H9 (cell line): ENCODE data around the gene MGAT4B. TPM values are rescaled to one million over a fixed set of nuclear protein-coding genes. Genes with fewer than 3 reads are reported as not detected.

Experiments
- DNase-seq: peaks from one replicate; pipeline ENCODE4 v3.0.0-alpha.2; 2017
- H2AFZ ChIP-seq: one replicate; pipeline ENCODE4 v1.6.1; 2013; ENCODE audit warnings: mild to moderate bottlenecking, low read length, control low read depth, moderate library complexity
- H2AK5ac ChIP-seq: 2 replicates; pipeline ENCODE4 v1.6.1; 2013; ENCODE audit warnings: low read length, control low read depth, mixed read lengths; ENCODE audit not compliant: insufficient read length
- H2BK120ac ChIP-seq: one replicate; pipeline ENCODE4 v1.6.1; 2013; ENCODE audit warnings: low read depth, mild to moderate bottlenecking, low read length, control low read depth, inconsistent platforms; ENCODE audit not compliant: poor library complexity, severe bottlenecking
- H2BK12ac ChIP-seq: 2 replicates; pipeline ENCODE4 v1.6.1; 2013; ENCODE audit warnings: low read length, control low read depth, mixed read lengths, low read depth; ENCODE audit not compliant: insufficient read length
- H2BK15ac ChIP-seq: 2 replicates; pipeline ENCODE4 v1.6.1; 2013; ENCODE audit warnings: low read depth, low read length, control low read depth
- H2BK20ac ChIP-seq: one replicate; pipeline ENCODE4 v1.6.1; 2013; ENCODE audit warnings: low read depth, mild to moderate bottlenecking, low read length, control low read depth, inconsistent platforms; ENCODE audit not compliant: poor library complexity, severe bottlenecking
- H2BK5ac ChIP-seq: 2 replicates; pipeline ENCODE4 v1.6.1; 2013; ENCODE audit warnings: low read length, control low read depth, mixed read lengths; ENCODE audit not compliant: insufficient read length
- H3K14ac ChIP-seq: 2 replicates; pipeline ENCODE4 v1.6.1; 2013; ENCODE audit warnings: low read length, control low read depth; ENCODE audit not compliant: insufficient read depth
- H3K18ac ChIP-seq: 2 replicates; pipeline ENCODE4 v1.6.1; 2013; ENCODE audit warnings: low read depth, mild to moderate bottlenecking, mixed read lengths, low read length, control low read depth; ENCODE audit not compliant: insufficient read length
- H3K23ac ChIP-seq: 2 replicates; pipeline ENCODE4 v1.6.1; 2013; ENCODE audit warnings: low read length, control low read depth, mixed read lengths, low read depth; ENCODE audit not compliant: insufficient read length
- H3K23me2 ChIP-seq: 2 replicates; pipeline ENCODE4 v1.6.1; 2013; ENCODE audit warnings: low read depth, mild to moderate bottlenecking, mixed read lengths, low read length, control low read depth; ENCODE audit not compliant: insufficient read length, poor library complexity, severe bottlenecking
- H3K27ac ChIP-seq: 2 replicates; pipeline ENCODE4 v1.5.1; 2013; ENCODE audit warnings: low read length, control low read depth, mixed read lengths, low read depth; ENCODE audit not compliant: insufficient read length
- H3K27me3 ChIP-seq: 2 replicates; pipeline ENCODE4 v1.6.1; 2013; ENCODE audit warnings: low read length, control low read depth, inconsistent platforms; ENCODE audit not compliant: insufficient read depth
- H3K4ac ChIP-seq: 2 replicates; pipeline ENCODE4 v1.6.1; 2013; ENCODE audit warnings: low read depth, mild to moderate bottlenecking, control low read depth, inconsistent platforms, low read length, moderate library complexity
- H3K4me1 ChIP-seq: 2 replicates; pipeline ENCODE4 v1.6.1; 2013; ENCODE audit warnings: low read length, control low read depth, inconsistent platforms; ENCODE audit not compliant: insufficient read depth
- H3K4me2 ChIP-seq: 2 replicates; pipeline ENCODE4 v1.6.1; 2013; ENCODE audit warnings: low read length, control low read depth, mixed read lengths; ENCODE audit not compliant: insufficient read length, insufficient read depth
- H3K56ac ChIP-seq: 2 replicates; pipeline ENCODE4 v1.6.1; 2013; ENCODE audit warnings: low read depth, mild to moderate bottlenecking, mixed read lengths, low read length, control low read depth; ENCODE audit not compliant: insufficient read length
- H3K79me1 ChIP-seq: 2 replicates; pipeline ENCODE4 v1.6.1; 2013; ENCODE audit warnings: low read depth, mild to moderate bottlenecking, moderate library complexity, low read length, control low read depth, inconsistent platforms; ENCODE audit not compliant: insufficient read depth, poor library complexity, severe bottlenecking
- H3K79me2 ChIP-seq: 2 replicates; pipeline ENCODE4 v1.6.1; 2013; ENCODE audit warnings: low read length, control low read depth, inconsistent platforms; ENCODE audit not compliant: insufficient read depth
- H3K9ac ChIP-seq: 2 replicates; pipeline ENCODE4 v1.6.1; 2013; ENCODE audit warnings: low read length, control low read depth, mixed read lengths; ENCODE audit not compliant: insufficient read length; ENCODE audit errors: extremely low read depth
- H3K9me3 ChIP-seq: one replicate; pipeline ENCODE4 v1.6.1; 2013; ENCODE audit warnings: low read depth, low read length, inconsistent platforms; ENCODE audit not compliant: control insufficient read depth
- H3T11ph ChIP-seq: one replicate; pipeline ENCODE4 v1.6.1; 2013; ENCODE audit warnings: mild to moderate bottlenecking, low read length, control low read depth, inconsistent platforms
- H4K20me1 ChIP-seq: one replicate; pipeline ENCODE4 v1.6.1; 2013; ENCODE audit not compliant: control insufficient read depth, insufficient read length, insufficient read depth
- H4K5ac ChIP-seq: 2 replicates; pipeline ENCODE4 v1.6.1; 2013; ENCODE audit warnings: low read depth, mild to moderate bottlenecking, mixed read lengths, low read length, control low read depth; ENCODE audit not compliant: insufficient read length
- H4K8ac ChIP-seq: replicated peaks from 2 replicates; pipeline ENCODE4 v1.6.1; 2013; ENCODE audit warnings: low read length, control low read depth, mixed read lengths, low read depth; ENCODE audit not compliant: insufficient read length
- H4K91ac ChIP-seq: 2 replicates; pipeline ENCODE4 v1.6.1; 2013; ENCODE audit warnings: low read depth, mild to moderate bottlenecking, moderate library complexity, mixed read lengths, low read length, control low read depth; ENCODE audit not compliant: insufficient read length
- H3K27ac Mint-ChIP-seq, 3 experiments: 2 replicates in 2 of 3; 3 replicates in 1 of 3; pipeline ENCODE4 v1.8.0; 2020 to 2021; ENCODE audit warnings: mixed read lengths in 3 of 3, mild to moderate bottlenecking in 1 of 3, moderate library complexity in 1 of 3
- H3K27me3 Mint-ChIP-seq: 2 replicates; pipeline ENCODE4 v1.8.0; 2021; ENCODE audit warnings: low read depth, mild to moderate bottlenecking, moderate library complexity, mixed read lengths
- H3K36me3 Mint-ChIP-seq, 3 experiments: 2 replicates in 2 of 3; 3 replicates in 1 of 3; pipeline ENCODE4 v1.8.0; 2020 to 2021; ENCODE audit warnings: low read depth in 3 of 3, mixed read lengths in 3 of 3; ENCODE audit not compliant: insufficient read depth in 1 of 3
- H3K4me1 Mint-ChIP-seq, 2 experiments: 2 replicates each; pipeline ENCODE4 v1.8.0; 2020; ENCODE audit warnings: mixed read lengths in 2 of 2
- H3K4me3 Mint-ChIP-seq, 2 experiments: 2 replicates in 1 of 2; 3 replicates in 1 of 2; pipeline ENCODE4 v1.8.0; 2020 to 2021; ENCODE audit warnings: mild to moderate bottlenecking in 2 of 2, mixed read lengths in 2 of 2, moderate library complexity in 1 of 2
- H3K9me3 Mint-ChIP-seq, 2 experiments: 2 replicates in 1 of 2; 3 replicates in 1 of 2; pipeline ENCODE4 v1.8.0; 2020; ENCODE audit warnings: mild to moderate bottlenecking in 2 of 2, mixed read lengths in 2 of 2, moderate library complexity in 1 of 2
- WGBS: extraction: QIAGEN DNeasy Blood & Tissue Kit; methylation state at CpG from one replicate; pipeline ENCODE4 v1.1.7; 2013; ENCODE audit warnings: missing lambda C conversion rate, low lambda C conversion rate, mixed read lengths; ENCODE audit not compliant: insufficient read length; ENCODE audit errors: extremely low coverage; 5-methylcytosine and 5-hydroxymethylcytosine counted together
- total RNA-seq: library from RNA; stranded (reverse); gene quantifications from 2 replicates; pipeline ENCODE4 v1.2.1, GENCODE V29; 2021
- TF ChIP-seq, protein P1 (sequence below): fragments of 200-600 bp; sonication (generic); conservative IDR thresholded peaks from 3 replicates; pipeline ENCODE4 v1.8.0; 2021; ENCODE audit warnings: antibody characterized with exemption, mild to moderate bottlenecking

Gene MGAT4B
- total RNA-seq, 1 experiment from 2014 or later, result 147 TPM

DNA sequence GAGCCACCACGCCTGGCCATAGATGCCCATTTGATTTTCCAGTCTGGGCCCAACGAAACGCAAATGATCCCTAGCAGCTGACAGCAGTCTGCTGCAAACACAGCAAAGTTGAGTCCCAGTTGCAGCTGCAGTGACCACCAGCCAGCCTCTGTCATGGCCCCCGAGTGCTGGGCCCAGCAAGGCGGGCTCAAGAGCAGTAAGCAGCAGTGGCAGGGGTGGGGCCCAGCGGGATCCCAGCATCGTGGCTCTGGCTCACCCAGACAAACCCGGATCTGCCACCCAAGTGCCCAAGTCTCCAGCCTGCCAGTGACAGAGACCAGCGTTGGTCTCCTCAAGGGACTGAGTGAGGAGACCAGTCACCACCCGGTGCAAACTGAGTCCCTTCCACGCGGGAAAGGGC, 19.8 kb downstream of the MGAT4B start:
- no peak overlapping the region for H3K56ac ChIP-seq
- Mint-ChIP-seq H3K4me1 (no peaks in the 10 kb centered on the region), H3K4me3 (no peak overlapping the region), H3K27ac (no peak overlapping the region), H3K9me3 (peaks cover 3 to 4% of the 10 kb centered on the region in 2 experiments), H3K27me3 (peaks cover 8% of the 10 kb centered on the region), H3K36me3 (peaks cover 2 to 4% (median 4%) of the 10 kb centered on the region in 3 experiments; a peak in 4 of 7 replicates)
- H3K4me2 ChIP-seq, result no peak overlapping the region
- no peaks in the 10 kb centered on the region for H3K79me1 ChIP-seq
- H3K18ac ChIP-seq, result no peak overlapping the region
- no peak overlapping the region for H3K9ac ChIP-seq
- H4K5ac ChIP-seq, result no peak overlapping the region
- H3K23ac ChIP-seq, result no peak overlapping the region
- WGBS, result no CpG with 5 or more reads among the region's 12 CpGs
- H3K27ac ChIP-seq, result no peak overlapping the region
- H3T11ph ChIP-seq, result no peak overlapping the region
- H2BK15ac ChIP-seq, result no peak overlapping the region
- H2BK12ac ChIP-seq, result no peak overlapping the region
- H2BK20ac ChIP-seq, result no peak overlapping the region
- H3K9me3 ChIP-seq, result no peaks in the 10 kb centered on the region
- H4K20me1 ChIP-seq, result no peaks in the 10 kb centered on the region
- H4K91ac ChIP-seq, result no peak overlapping the region
- no peak overlapping the region for H2AFZ ChIP-seq
- peak; percentile 30 for DNase-seq
- no peak overlapping the region for H2BK5ac ChIP-seq
- TF ChIP-seq, protein P1, sequence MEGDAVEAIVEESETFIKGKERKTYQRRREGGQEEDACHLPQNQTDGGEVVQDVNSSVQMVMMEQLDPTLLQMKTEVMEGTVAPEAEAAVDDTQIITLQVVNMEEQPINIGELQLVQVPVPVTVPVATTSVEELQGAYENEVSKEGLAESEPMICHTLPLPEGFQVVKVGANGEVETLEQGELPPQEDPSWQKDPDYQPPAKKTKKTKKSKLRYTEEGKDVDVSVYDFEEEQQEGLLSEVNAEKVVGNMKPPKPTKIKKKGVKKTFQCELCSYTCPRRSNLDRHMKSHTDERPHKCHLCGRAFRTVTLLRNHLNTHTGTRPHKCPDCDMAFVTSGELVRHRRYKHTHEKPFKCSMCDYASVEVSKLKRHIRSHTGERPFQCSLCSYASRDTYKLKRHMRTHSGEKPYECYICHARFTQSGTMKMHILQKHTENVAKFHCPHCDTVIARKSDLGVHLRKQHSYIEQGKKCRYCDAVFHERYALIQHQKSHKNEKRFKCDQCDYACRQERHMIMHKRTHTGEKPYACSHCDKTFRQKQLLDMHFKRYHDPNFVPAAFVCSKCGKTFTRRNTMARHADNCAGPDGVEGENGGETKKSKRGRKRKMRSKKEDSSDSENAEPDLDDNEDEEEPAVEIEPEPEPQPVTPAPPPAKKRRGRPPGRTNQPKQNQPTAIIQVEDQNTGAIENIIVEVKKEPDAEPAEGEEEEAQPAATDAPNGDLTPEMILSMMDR, result no peak
- no peaks in the 10 kb centered on the region for H3K4me1 ChIP-seq
- no peak overlapping the region for H2BK120ac ChIP-seq
- H3K14ac ChIP-seq, result no peak overlapping the region
- no peak overlapping the region for H3K4ac ChIP-seq
- no peak overlapping the region for H2AK5ac ChIP-seq
- H3K23me2 ChIP-seq, result no peaks in the 10 kb centered on the region
- H4K8ac ChIP-seq, result no peak overlapping the region
- H3K27me3 ChIP-seq, result no peaks in the 10 kb centered on the region
- no peaks in the 10 kb centered on the region for H3K79me2 ChIP-seq
